Loucy (cell line): ENCODE data around the gene LEUTX.

Experiments used
- H2AFZ ChIP-seq: fragments of 200-600 bp; sonication (generic); 2 replicates; pipeline ENCODE4 v1.6.0; 2016; ENCODE audit warnings: antibody characterized with exemption, mild to moderate bottlenecking, low read length, moderate library complexity
- H3F3A ChIP-seq: fragments of 200-600 bp; 2 replicates; pipeline ENCODE4 v1.6.0; 2016; ENCODE audit warnings: antibody characterized with exemption, low read depth, mild to moderate bottlenecking
- H3K27me3 ChIP-seq: fragments of 200-600 bp; sonication (generic); 2 replicates; pipeline ENCODE4 v1.6.1; 2014; ENCODE audit warnings: low read length, mild to moderate bottlenecking; ENCODE audit not compliant: insufficient read depth, poor library complexity, severe bottlenecking
- H3K36me3 ChIP-seq: fragments of 200-600 bp; sonication (generic); 2 replicates; pipeline ENCODE4 v1.6.1; 2016; ENCODE audit warnings: low read length; ENCODE audit not compliant: insufficient read depth
- H3K4me1 ChIP-seq: fragments of 200-600 bp; sonication (generic); 2 replicates; pipeline ENCODE4 v1.5.1; 2014; ENCODE audit warnings: low read length, mild to moderate bottlenecking; ENCODE audit not compliant: insufficient read depth, poor library complexity, severe bottlenecking
- H3K4me2 ChIP-seq: fragments of 200-600 bp; sonication (generic); 2 replicates; pipeline ENCODE4 v1.6.0; 2014; ENCODE audit warnings: antibody characterized with exemption, low read length, low read depth, mild to moderate bottlenecking; ENCODE audit not compliant: poor library complexity, severe bottlenecking
- H3K4me3 ChIP-seq: fragments of 200-600 bp; sonication (generic); 2 replicates; pipeline ENCODE4 v1.5.1; 2014; ENCODE audit warnings: low read length, mild to moderate bottlenecking, mixed read lengths; ENCODE audit not compliant: poor library complexity, severe bottlenecking
- H3K79me2 ChIP-seq: fragments of 200-600 bp; sonication (generic); 2 replicates; pipeline ENCODE4 v1.6.1; 2014; ENCODE audit warnings: low read length; ENCODE audit not compliant: insufficient read depth
- H3K9ac ChIP-seq: fragments of 200-600 bp; sonication (generic); 2 replicates; pipeline ENCODE4 v1.6.0; 2014; ENCODE audit warnings: mild to moderate bottlenecking, low read depth, low read length, moderate library complexity; ENCODE audit not compliant: poor library complexity, severe bottlenecking
- H3K9me2 ChIP-seq: fragments of 200-600 bp; sonication (generic); replicated peaks from 2 replicates; pipeline ENCODE4 v1.6.1; 2016; ENCODE audit warnings: low read depth, low read length, mixed read lengths
- H3K9me3 ChIP-seq: fragments of 200-600 bp; sonication (generic); 2 replicates; pipeline ENCODE4 v1.6.1; 2014; ENCODE audit warnings: mild to moderate bottlenecking, antibody characterized with exemption, low read length, low read depth; ENCODE audit not compliant: insufficient read depth
- H4K20me1 ChIP-seq: fragments of 200-600 bp; sonication (generic); 2 replicates; pipeline ENCODE4 v1.6.0; 2014; ENCODE audit warnings: antibody characterized with exemption, low read length, mild to moderate bottlenecking; ENCODE audit not compliant: insufficient read depth, poor library complexity, severe bottlenecking
- EZH2phosphoT487 ChIP-seq: fragments of 200-600 bp; IDR thresholded peaks from 2 replicates; pipeline ENCODE4 v1.6.1; 2018; ENCODE audit warnings: antibody characterized with exemption, mild to moderate bottlenecking, moderate library complexity, borderline replicate concordance
- TF ChIP-seq, protein P1 (sequence below): fragments of 200-600 bp; sonication (generic); conservative IDR thresholded peaks from 2 replicates; pipeline ENCODE4 v1.5.1; 2014; ENCODE audit warnings: mild to moderate bottlenecking, antibody characterized with exemption, low read length

The LEUTX gene, protein sequence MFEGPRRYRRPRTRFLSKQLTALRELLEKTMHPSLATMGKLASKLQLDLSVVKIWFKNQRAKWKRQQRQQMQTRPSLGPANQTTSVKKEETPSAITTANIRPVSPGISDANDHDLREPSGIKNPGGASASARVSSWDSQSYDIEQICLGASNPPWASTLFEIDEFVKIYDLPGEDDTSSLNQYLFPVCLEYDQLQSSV

GRCh38 chr19:39778763-39779162 lies at the start of gene LEUTX:
LEUTX (plus strand) TSS chr19:39778854; CDS start chr19:39778921, 67 bp downstream.
- no peak within 1 kb of the TSS for H3K9ac ChIP-seq
- peaks cover 5% of the 10 kb centered on the region for H3K27me3 ChIP-seq
- no peaks in the 10 kb centered on the region for H3K36me3 ChIP-seq

GRCh38 chr19:39729594-39729993 lies 49.1 kb upstream of the LEUTX start:
- TF ChIP-seq, protein P1, sequence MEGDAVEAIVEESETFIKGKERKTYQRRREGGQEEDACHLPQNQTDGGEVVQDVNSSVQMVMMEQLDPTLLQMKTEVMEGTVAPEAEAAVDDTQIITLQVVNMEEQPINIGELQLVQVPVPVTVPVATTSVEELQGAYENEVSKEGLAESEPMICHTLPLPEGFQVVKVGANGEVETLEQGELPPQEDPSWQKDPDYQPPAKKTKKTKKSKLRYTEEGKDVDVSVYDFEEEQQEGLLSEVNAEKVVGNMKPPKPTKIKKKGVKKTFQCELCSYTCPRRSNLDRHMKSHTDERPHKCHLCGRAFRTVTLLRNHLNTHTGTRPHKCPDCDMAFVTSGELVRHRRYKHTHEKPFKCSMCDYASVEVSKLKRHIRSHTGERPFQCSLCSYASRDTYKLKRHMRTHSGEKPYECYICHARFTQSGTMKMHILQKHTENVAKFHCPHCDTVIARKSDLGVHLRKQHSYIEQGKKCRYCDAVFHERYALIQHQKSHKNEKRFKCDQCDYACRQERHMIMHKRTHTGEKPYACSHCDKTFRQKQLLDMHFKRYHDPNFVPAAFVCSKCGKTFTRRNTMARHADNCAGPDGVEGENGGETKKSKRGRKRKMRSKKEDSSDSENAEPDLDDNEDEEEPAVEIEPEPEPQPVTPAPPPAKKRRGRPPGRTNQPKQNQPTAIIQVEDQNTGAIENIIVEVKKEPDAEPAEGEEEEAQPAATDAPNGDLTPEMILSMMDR, result no peak
- TF ChIP-seq EZH2phosphoT487, result no peak

More at GRCh38 chr19:39778763-39779162, at the start of gene LEUTX:
- Histone ChIP-seq H3K79me2 (no peaks in the 10 kb centered on the region), H3K9me3 (no peaks in the 10 kb centered on the region), H3K9me2 (no peaks in the 10 kb centered on the region), H3F3A (no peaks in the 10 kb centered on the region), H3K4me3 (no peak within 1 kb of the TSS), H3K4me1 (no peaks in the 10 kb centered on the region), H4K20me1 (no peaks in the 10 kb centered on the region), H2AFZ (no peak within 1 kb of the TSS), H3K4me2 (no peak within 1 kb of the TSS)
- no peak for TF ChIP-seq EZH2phosphoT487
- TF ChIP-seq, protein P1, result no peak

DNA sequence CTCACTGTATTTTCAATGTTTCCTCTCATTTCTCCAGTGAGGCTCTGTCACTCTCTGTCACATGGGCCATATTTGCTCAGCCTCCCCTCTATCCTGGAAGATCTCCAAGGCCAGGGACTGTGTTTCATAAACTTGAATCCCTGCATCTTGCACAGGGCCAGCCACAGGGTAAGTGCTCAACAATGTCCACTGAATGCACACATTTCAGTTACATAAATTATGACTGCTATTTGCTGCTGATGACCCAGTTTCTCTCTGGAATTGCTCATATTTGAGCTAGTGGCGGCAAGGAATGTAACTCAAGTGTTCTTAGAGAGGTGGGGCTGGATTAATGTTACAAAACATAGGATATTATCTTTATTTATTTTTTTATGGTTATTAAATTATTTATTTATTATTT lies 47.0 kb upstream of the LEUTX start:
- no peaks in the 10 kb centered on the region for H3K27me3 ChIP-seq
- no peak overlapping the region for H3K4me3 ChIP-seq
- H3K4me2 ChIP-seq, result no peak overlapping the region
- no peaks in the 10 kb centered on the region for H3K9me3 ChIP-seq
- no peak overlapping the region for H3K9ac ChIP-seq
- no peaks in the 10 kb centered on the region for H3K36me3 ChIP-seq
- H3F3A ChIP-seq, result no peaks in the 10 kb centered on the region
- H4K20me1 ChIP-seq, result no peaks in the 10 kb centered on the region
- H3K4me1 ChIP-seq, result no peaks in the 10 kb centered on the region
- no peaks in the 10 kb centered on the region for H3K9me2 ChIP-seq
- H2AFZ ChIP-seq, result no peak overlapping the region
- no peaks in the 10 kb centered on the region for H3K79me2 ChIP-seq
- TF ChIP-seq, protein P1, result no peak
- TF ChIP-seq EZH2phosphoT487, result no peak

More at GRCh38 chr19:39729594-39729993, 49.1 kb upstream of the LEUTX start:
- no peaks in the 10 kb centered on the region for H3K36me3 ChIP-seq
- no peaks in the 10 kb centered on the region for H3K9me2 ChIP-seq
- no peak overlapping the region for H2AFZ ChIP-seq
- no peaks in the 10 kb centered on the region for H3K27me3 ChIP-seq
- H3F3A ChIP-seq, result no peaks in the 10 kb centered on the region
- H3K9me3 ChIP-seq, result no peaks in the 10 kb centered on the region
- no peak overlapping the region for H3K4me2 ChIP-seq
- no peaks in the 10 kb centered on the region for H3K4me1 ChIP-seq
- no peaks in the 10 kb centered on the region for H3K79me2 ChIP-seq
- H4K20me1 ChIP-seq, result no peaks in the 10 kb centered on the region
- no peak overlapping the region for H3K4me3 ChIP-seq
- H3K9ac ChIP-seq, result no peak overlapping the region
